Measurements from ENCODE around the gene TMEM165.
A peak's percentile ranks its signal among the peaks of the same experiment; 100 is the strongest.
"Not testable (repeated sequence)": the region's sequence is repeated elsewhere in the genome, so short reads cannot be mapped to it uniquely, and the experiment has no call there.

Gene TMEM165, protein sequence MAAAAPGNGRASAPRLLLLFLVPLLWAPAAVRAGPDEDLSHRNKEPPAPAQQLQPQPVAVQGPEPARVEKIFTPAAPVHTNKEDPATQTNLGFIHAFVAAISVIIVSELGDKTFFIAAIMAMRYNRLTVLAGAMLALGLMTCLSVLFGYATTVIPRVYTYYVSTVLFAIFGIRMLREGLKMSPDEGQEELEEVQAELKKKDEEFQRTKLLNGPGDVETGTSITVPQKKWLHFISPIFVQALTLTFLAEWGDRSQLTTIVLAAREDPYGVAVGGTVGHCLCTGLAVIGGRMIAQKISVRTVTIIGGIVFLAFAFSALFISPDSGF

DNA sequence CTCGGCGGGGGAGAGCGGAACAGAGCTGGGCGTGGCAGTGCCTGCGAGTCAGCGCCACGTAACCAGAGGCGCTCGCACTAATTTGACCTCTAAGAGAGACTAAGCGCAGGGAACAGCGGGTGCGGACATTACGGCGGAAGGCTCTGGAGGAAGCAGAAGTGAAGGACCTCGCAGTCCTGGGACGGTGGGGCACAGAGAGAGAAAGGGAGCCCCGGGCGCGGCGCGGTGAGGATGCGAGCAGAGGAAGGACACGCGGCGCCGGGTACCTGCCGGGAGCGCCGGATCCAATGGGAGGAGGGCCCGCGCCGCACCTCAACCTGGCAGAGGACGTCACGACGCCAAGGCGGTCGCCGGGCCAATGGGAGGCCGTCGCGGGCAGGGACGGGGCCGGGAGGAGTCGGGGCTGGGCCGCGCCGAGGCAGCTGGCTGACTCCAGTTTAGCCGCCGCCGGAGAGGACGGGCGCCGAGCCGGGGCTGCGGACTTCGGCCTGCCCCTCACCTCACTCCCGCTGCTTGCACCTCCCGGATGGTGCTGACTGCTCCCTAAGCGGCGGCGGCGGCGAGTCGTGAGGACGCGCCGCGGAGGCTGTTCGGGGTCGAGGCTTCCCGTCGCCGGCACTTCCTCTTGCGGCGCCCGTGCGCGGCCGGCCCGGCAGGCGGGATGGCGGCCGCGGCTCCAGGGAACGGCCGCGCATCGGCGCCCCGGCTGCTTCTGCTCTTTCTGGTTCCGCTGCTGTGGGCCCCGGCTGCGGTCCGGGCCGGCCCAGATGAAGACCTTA is at the start of gene TMEM165:
Gene TMEM165 (plus strand): TSS at position 429 of the 779 bp plus-strand sequence. CDS start 233 bp downstream, at position 662.
- peak within 1 kb of the TSS; percentile 94 for H3K4me3 ChIP-seq (ENCODE audit: low read depth, low read length)
- no peak for TF ChIP-seq CTCF (IDR thresholded peaks at IDR 0.05; ENCODE audit: borderline replicate concordance, insufficient read depth, low read depth, low read length)

DNA sequence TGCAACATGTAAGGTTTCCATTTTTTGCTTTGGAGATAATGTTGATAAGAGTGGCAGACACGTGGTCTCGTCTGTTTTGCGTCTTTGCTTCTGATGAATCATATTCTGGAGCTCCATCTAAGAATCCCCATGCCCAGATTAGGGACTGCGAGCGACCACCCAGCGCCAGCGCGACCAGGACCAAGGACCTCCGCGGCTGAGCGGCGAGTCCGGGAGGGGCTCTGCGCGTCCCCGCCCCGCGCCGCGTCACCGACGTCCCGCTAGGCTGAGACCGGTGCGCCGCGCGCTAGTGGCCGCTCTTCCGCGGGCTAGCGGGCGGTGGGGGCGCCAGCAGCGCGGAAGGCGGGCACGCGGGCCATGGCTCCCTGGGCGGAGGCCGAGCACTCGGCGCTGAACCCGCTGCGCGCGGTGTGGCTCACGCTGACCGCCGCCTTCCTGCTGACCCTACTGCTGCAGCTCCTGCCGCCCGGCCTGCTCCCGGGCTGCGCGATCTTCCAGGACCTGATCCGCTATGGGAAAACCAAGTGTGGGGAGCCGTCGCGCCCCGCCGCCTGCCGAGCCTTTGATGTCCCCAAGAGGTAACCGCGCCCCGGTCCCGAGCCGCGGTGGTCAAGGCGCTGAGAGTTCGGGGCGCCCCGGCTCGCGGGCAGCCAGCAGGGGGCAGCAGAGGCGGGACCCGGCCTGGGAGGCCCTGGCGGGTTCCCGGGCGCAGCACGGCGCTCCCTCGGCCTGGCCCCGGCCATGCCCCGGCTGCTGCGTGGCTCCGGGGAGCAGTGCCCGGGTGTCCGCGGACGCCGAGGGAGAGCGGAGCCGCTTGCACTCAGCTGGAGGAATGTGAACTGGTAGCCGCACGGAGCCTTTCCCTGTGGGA is 49.5 kb upstream of the TMEM165 start, which contains the start of gene SRD5A3:
Gene SRD5A3 (plus strand): TSS at position 263 of the 871 bp plus-strand sequence. CDS start 95 bp downstream, at position 358.
- TF ChIP-seq CTCF (IDR thresholded peaks at IDR 0.05; ENCODE audit: borderline replicate concordance, insufficient read depth, low read depth, low read length) = peak; percentile 92
- peak within 1 kb of the TSS; percentile 71 for H3K4me3 ChIP-seq (ENCODE audit: low read depth, low read length)

DNA sequence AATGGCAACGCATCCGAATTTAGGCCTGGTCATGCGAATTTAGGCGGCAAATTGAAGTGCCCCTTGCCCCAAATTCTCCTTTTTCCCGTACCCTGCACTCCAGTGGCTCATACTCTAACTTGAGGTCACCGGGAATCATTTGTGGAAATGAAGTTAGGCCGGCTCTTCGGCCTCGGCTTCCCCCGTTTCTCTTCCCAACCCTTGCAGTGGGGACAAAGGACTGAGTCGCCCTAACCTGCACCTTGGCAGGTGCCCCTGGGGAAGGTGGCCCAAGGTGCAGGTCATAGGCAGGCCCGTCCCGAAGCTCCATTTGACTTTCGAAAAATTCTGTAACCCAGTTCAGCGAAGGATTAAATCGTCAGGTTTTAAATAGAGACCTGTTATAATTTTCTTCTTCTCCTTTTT is 48.9 kb upstream of the TMEM165 start:
- no peak for TF ChIP-seq CTCF (IDR thresholded peaks at IDR 0.05; ENCODE audit: borderline replicate concordance, insufficient read depth, low read depth, low read length)
- H3K4me3 ChIP-seq (ENCODE audit: low read depth, low read length) = peak overlapping the region; percentile 71

- no peak overlapping the region for H3K4me3 ChIP-seq (ENCODE audit: low read depth, low read length)
- TF ChIP-seq CTCF (IDR thresholded peaks at IDR 0.05; ENCODE audit: borderline replicate concordance, insufficient read depth, low read depth, low read length) = no peak
Measured at GRCh38 chr4:55347610-55348228, 48.0 kb upstream of the TMEM165 start.

DNA sequence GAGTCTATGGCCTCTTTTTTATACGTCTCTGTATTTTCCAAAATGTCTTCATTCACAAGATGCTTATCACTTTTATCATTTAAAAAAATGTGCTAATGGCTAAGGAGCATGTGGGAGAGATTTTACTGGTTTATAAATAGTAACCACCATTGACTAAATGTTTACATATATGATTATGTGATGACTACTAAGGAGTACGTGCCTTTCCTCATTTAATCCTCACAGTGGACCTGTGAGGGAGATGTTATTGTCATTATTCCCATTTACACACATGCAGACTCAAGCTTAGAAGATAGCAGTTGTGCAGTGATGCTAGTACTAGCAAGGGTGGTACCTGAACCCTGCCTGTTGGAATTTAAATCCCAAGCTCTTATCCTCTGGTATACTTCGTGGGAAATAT is 47.3 kb upstream of the TMEM165 start:
- TF ChIP-seq CTCF (IDR thresholded peaks at IDR 0.05; ENCODE audit: borderline replicate concordance, insufficient read depth, low read depth, low read length) = no peak
- H3K4me3 ChIP-seq (ENCODE audit: low read depth, low read length) = no peak overlapping the region

DNA sequence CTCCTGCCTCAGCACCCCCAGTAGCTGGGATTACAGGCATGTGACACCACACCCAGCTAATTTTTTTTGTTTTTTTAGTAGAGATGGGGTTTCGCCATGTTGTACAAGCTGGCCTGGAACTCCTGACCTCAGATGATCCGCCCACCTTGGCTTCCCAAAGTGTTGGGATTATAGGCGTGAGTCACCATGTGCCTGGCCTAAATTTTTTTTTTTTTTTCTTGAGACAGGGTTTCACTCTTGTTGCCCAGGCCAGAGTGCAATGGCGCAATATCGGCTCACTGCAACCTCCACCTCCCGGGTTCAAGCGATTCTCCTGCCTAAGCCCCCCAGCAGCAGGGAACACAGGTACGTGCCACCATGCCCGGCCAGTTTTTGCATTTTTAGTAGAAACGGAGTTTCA is 44.9 kb upstream of the TMEM165 start:
- H3K4me3 ChIP-seq (ENCODE audit: low read depth, low read length) = not testable (repeated sequence)

DNA sequence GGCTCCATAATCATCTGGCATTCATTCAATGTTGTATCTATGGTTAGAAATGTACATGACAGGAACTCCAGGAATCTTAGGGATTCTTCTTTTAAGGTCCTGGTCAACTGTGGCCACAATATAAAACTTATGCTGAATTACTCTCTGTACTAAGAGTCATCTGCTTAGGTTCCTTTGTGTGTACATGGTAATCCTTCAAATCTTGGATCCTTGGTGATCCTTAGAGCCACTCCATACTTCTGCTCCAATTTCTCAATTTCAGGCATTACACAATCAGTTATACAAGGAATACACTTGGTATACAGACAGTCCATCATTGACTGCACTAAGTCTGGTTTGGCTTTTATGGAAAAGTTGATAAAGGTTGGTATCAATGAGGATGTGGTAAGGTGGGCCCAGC is 43.9 kb upstream of the TMEM165 start:
- no peak overlapping the region for H3K4me3 ChIP-seq (ENCODE audit: low read depth, low read length)
- no peak for TF ChIP-seq CTCF (IDR thresholded peaks at IDR 0.05; ENCODE audit: borderline replicate concordance, insufficient read depth, low read depth, low read length)

Data from GM12875 (cell line).